HepG2 (cell line): ENCODE measurements around the gene GNL2. TPM values are rescaled to one million over a fixed set of nuclear protein-coding genes. Genes with fewer than 3 reads are reported as not detected.

Source experiments
- AHR ChIP-seq: IDR thresholded peaks from 2 replicates; pipeline ENCODE4 v1.6.1; 2018; ENCODE audit warnings: missing genetic modification reagents, missing compliant biosample characterization
- BCL6 ChIP-seq: IDR thresholded peaks from 2 replicates; pipeline ENCODE4 v1.6.1; 2016; ENCODE audit warnings: missing genetic modification reagents, missing compliant biosample characterization
- SPEN ChIP-seq: sonication (generic); formaldehyde crosslinking; IDR thresholded peaks from 2 replicates; pipeline ENCODE4 v1.5.1; 2020; ENCODE audit warnings: low read depth, mild to moderate bottlenecking, missing genetic modification reagents
- YEATS2 ChIP-seq: sonication (generic); formaldehyde crosslinking; IDR thresholded peaks from 2 replicates; pipeline ENCODE4 v1.4.0; 2020; ENCODE audit warnings: missing genetic modification reagents, borderline replicate concordance
- ZFP82 ChIP-seq: sonication (generic); formaldehyde crosslinking; IDR thresholded peaks from 2 replicates; pipeline ENCODE4 v1.5.1; 2020; ENCODE audit warnings: mild to moderate bottlenecking, missing genetic modification reagents, borderline replicate concordance
- ZNF230 ChIP-seq: sonication (generic); formaldehyde crosslinking; IDR thresholded peaks from 2 replicates; pipeline ENCODE4 v1.4.0; 2020; ENCODE audit warnings: mild to moderate bottlenecking, missing genetic modification reagents
- ZNF33B ChIP-seq: sonication (generic); formaldehyde crosslinking; IDR thresholded peaks from 2 replicates; pipeline ENCODE4 v1.5.1; 2020; ENCODE audit warnings: mild to moderate bottlenecking, missing genetic modification reagents
- ZNF546 ChIP-seq: sonication (generic); formaldehyde crosslinking; conservative IDR thresholded peaks from 2 replicates; pipeline ENCODE4 v1.8.1; 2023; ENCODE audit warnings: mild to moderate bottlenecking, missing genetic modification reagents
- ZNF619 ChIP-seq: sonication (generic); formaldehyde crosslinking; IDR thresholded peaks from 2 replicates; pipeline ENCODE4 v1.4.0; 2020; ENCODE audit warnings: mild to moderate bottlenecking, missing genetic modification reagents
- ZNF720 ChIP-seq: sonication (generic); formaldehyde crosslinking; IDR thresholded peaks from 2 replicates; pipeline ENCODE4 v1.4.0; 2020; ENCODE audit warnings: missing genetic modification reagents
- polyA plus RNA-seq, 8 experiments: library from polyadenylated mRNA; depleted of rRNA in 3 of 8; stranded (reverse) in 7 of 8; unstranded in 1 of 8; fragments of >200 nt; fragmentation: Illumina TruSeq in 4 of 8; extraction: Trizol in 4 of 8; gene quantifications; 2 replicates each; pipeline versions ENCODE4 v1.2.1 to v1.2.3, GENCODE V29; 2011 to 2016; ENCODE audit warnings: low read depth in 4 of 8, missing spikeins in 1 of 8, mixed read lengths in 1 of 8; ENCODE audit not compliant: insufficient read depth in 1 of 8
- total RNA-seq, 5 experiments: library from RNA; depleted of rRNA; stranded (reverse); fragments of >200 nt; fragmentation: Illumina TruSeq; extraction: Trizol; gene quantifications; 2 replicates each; pipeline ENCODE4 v1.2.3, GENCODE V29; 2016; ENCODE audit warnings: low read depth in 1 of 5
- TF ChIP-seq, protein P1 (sequence below): sonication (generic); formaldehyde crosslinking; IDR thresholded peaks from 2 replicates; pipeline ENCODE4 v1.5.0; 2020; ENCODE audit warnings: mild to moderate bottlenecking, missing genetic modification reagents, borderline replicate concordance
- TF ChIP-seq, protein P2 (sequence below): sonication (generic); formaldehyde crosslinking; IDR thresholded peaks from 2 replicates; pipeline ENCODE4 v1.5.0; 2020; ENCODE audit warnings: mild to moderate bottlenecking, missing genetic modification reagents
- TF ChIP-seq, protein P3 (sequence below): IDR thresholded peaks from 2 replicates; pipeline ENCODE4 v1.6.1; 2016; ENCODE audit warnings: low read depth
- TF ChIP-seq, protein P4 (sequence below): sonication (generic); formaldehyde crosslinking; IDR thresholded peaks from 2 replicates; pipeline ENCODE4 v1.8.1; 2022; ENCODE audit warnings: mild to moderate bottlenecking, missing genetic modification reagents
- TF ChIP-seq, protein P5 (sequence below): sonication (generic); formaldehyde crosslinking; IDR thresholded peaks from 2 replicates; pipeline ENCODE4 v1.4.0; 2020; ENCODE audit warnings: mild to moderate bottlenecking, missing genetic modification reagents

GNL2 gene
- total and polyA plus RNA-seq, 2 of the 13 experiments (the other 11 are each of a cell fraction or from before 2014, with no cell fraction given), result 32.1 to 72.1 TPM

DNA sequence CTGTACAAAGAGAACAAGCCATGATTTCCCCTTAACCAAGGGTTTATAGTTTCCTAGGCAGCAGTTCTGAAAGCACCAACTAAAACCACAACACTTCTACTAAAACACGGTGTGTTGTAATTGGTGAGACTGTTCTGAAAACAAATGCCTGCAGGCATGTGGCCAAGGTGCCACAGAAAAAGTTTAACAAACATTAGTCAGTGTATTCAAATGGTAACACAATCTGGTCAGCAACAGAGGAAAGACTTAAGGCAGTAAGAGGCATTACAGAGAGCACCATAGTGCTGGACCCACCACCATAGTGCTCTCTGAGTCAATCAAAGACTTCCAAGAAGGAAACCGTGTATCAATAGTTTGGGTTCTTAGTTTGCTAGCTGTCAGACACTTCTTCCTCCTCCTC lies 58.4 kb downstream of the GNL2 start (continued):
- TF ChIP-seq, protein P1, sequence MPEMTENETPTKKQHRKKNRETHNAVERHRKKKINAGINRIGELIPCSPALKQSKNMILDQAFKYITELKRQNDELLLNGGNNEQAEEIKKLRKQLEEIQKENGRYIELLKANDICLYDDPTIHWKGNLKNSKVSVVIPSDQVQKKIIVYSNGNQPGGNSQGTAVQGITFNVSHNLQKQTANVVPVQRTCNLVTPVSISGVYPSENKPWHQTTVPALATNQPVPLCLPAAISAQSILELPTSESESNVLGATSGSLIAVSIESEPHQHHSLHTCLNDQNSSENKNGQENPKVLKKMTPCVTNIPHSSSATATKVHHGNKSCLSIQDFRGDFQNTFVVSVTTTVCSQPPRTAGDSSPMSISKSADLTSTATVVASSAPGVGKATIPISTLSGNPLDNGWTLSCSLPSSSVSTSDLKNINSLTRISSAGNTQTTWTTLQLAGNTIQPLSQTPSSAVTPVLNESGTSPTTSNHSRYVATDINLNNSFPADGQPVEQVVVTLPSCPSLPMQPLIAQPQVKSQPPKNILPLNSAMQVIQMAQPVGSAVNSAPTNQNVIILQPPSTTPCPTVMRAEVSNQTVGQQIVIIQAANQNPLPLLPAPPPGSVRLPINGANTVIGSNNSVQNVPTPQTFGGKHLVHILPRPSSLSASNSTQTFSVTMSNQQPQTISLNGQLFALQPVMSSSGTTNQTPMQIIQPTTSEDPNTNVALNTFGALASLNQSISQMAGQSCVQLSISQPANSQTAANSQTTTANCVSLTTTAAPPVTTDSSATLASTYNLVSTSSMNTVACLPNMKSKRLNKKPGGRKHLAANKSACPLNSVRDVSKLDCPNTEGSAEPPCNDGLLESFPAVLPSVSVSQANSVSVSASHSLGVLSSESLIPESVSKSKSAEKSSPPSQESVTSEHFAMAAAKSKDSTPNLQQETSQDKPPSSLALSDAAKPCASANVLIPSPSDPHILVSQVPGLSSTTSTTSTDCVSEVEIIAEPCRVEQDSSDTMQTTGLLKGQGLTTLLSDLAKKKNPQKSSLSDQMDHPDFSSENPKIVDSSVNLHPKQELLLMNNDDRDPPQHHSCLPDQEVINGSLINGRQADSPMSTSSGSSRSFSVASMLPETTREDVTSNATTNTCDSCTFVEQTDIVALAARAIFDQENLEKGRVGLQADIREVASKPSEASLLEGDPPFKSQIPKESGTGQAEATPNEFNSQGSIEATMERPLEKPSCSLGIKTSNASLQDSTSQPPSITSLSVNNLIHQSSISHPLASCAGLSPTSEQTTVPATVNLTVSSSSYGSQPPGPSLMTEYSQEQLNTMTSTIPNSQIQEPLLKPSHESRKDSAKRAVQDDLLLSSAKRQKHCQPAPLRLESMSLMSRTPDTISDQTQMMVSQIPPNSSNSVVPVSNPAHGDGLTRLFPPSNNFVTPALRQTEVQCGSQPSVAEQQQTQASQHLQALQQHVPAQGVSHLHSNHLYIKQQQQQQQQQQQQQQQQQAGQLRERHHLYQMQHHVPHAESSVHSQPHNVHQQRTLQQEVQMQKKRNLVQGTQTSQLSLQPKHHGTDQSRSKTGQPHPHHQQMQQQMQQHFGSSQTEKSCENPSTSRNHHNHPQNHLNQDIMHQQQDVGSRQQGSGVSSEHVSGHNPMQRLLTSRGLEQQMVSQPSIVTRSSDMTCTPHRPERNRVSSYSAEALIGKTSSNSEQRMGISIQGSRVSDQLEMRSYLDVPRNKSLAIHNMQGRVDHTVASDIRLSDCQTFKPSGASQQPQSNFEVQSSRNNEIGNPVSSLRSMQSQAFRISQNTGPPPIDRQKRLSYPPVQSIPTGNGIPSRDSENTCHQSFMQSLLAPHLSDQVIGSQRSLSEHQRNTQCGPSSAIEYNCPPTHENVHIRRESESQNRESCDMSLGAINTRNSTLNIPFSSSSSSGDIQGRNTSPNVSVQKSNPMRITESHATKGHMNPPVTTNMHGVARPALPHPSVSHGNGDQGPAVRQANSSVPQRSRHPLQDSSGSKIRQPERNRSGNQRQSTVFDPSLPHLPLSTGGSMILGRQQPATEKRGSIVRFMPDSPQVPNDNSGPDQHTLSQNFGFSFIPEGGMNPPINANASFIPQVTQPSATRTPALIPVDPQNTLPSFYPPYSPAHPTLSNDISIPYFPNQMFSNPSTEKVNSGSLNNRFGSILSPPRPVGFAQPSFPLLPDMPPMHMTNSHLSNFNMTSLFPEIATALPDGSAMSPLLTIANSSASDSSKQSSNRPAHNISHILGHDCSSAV (CRISPR knock-in tag), result no peak
- TF ChIP-seq, protein P2, sequence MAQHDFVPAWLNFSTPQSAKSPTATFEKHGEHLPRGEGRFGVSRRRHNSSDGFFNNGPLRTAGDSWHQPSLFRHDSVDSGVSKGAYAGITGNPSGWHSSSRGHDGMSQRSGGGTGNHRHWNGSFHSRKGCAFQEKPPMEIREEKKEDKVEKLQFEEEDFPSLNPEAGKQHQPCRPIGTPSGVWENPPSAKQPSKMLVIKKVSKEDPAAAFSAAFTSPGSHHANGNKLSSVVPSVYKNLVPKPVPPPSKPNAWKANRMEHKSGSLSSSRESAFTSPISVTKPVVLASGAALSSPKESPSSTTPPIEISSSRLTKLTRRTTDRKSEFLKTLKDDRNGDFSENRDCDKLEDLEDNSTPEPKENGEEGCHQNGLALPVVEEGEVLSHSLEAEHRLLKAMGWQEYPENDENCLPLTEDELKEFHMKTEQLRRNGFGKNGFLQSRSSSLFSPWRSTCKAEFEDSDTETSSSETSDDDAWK (CRISPR knock-in tag), result no peak
- no peak for TF ChIP-seq AHR (CRISPR knock-in tag)
- no peak for TF ChIP-seq ZNF230 (CRISPR knock-in tag)
- no peak for TF ChIP-seq ZNF33B (CRISPR knock-in tag)
- TF ChIP-seq, protein P3, sequence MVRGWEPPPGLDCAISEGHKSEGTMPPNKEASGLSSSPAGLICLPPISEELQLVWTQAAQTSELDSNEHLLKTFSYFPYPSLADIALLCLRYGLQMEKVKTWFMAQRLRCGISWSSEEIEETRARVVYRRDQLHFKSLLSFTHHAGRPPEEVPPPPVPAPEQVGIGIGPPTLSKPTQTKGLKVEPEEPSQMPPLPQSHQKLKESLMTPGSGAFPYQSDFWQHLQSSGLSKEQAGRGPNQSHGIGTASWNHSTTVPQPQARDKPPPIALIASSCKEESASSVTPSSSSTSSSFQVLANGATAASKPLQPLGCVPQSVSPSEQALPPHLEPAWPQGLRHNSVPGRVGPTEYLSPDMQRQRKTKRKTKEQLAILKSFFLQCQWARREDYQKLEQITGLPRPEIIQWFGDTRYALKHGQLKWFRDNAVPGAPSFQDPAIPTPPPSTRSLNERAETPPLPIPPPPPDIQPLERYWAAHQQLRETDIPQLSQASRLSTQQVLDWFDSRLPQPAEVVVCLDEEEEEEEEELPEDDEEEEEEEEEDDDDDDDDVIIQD (CRISPR knock-in tag), result no peak
- TF ChIP-seq ZNF546 (CRISPR knock-in tag), result no peak
- no peak for TF ChIP-seq SPEN
- no peak for TF ChIP-seq ZFP82 (CRISPR knock-in tag)
- no peak for TF ChIP-seq ZNF619 (CRISPR knock-in tag)
- no peak for TF ChIP-seq BCL6 (CRISPR knock-in tag)
- TF ChIP-seq, protein P4, sequence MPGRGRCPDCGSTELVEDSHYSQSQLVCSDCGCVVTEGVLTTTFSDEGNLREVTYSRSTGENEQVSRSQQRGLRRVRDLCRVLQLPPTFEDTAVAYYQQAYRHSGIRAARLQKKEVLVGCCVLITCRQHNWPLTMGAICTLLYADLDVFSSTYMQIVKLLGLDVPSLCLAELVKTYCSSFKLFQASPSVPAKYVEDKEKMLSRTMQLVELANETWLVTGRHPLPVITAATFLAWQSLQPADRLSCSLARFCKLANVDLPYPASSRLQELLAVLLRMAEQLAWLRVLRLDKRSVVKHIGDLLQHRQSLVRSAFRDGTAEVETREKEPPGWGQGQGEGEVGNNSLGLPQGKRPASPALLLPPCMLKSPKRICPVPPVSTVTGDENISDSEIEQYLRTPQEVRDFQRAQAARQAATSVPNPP (CRISPR knock-in tag), result no peak
- TF ChIP-seq YEATS2, result no peak
- TF ChIP-seq ZNF720 (CRISPR knock-in tag), result no peak
- TF ChIP-seq, protein P5, sequence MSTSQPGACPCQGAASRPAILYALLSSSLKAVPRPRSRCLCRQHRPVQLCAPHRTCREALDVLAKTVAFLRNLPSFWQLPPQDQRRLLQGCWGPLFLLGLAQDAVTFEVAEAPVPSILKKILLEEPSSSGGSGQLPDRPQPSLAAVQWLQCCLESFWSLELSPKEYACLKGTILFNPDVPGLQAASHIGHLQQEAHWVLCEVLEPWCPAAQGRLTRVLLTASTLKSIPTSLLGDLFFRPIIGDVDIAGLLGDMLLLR, result no peak
